ENCODE results near the gene HORMAD2.
A peak's percentile ranks its signal among the peaks of the same experiment; 100 is the strongest.

HORMAD2 gene

GRCh38 chr22:30182815-30183214 is 102.6 kb downstream of the HORMAD2 start:
- H3K4me3 ChIP-seq (ENCODE audit: low read depth, low read length) = no peak overlapping the region
- in situ Hi-C loops (cut with HindIII; ENCODE audit: low sequenced_read_pairs) = no loop called here
- no peak for DNase-seq (ENCODE audit: low read depth, low spot score)
- TF ChIP-seq CTCF (IDR thresholded peaks at IDR 0.05; ENCODE audit: low read depth, low read length) = no peak

DNA sequence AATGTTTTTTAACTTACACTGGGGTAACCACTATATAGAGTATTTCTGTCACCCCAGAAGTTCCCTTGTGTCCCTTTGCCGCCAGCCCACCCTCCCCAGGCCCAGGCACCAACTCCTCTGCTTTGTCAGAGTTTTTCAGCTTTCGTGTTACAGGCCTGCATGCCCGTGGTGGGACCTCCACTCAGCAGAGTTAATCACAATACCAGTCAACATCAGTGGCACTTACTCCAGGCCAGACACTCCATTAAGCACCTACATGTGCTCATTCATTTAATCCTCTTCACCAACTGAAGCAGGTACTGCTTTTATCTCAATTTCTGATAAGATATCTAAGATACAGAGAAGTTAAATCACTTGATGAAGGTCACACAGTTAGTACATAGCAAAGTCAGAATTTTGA is 103.0 kb downstream of the HORMAD2 start:
- DNase-seq (ENCODE audit: low read depth, low spot score) = no peak
- in situ Hi-C loops (cut with HindIII; ENCODE audit: low sequenced_read_pairs) = no loop called here
- TF ChIP-seq CTCF (IDR thresholded peaks at IDR 0.05; ENCODE audit: low read depth, low read length) = no peak
- H3K4me3 ChIP-seq (ENCODE audit: low read depth, low read length) = no peak overlapping the region

- H3K4me3 ChIP-seq (ENCODE audit: low read depth, low read length) = no peak overlapping the region
- peak; percentile 42 for DNase-seq (ENCODE audit: low read depth, low spot score)
- in situ Hi-C loops (cut with HindIII; ENCODE audit: low sequenced_read_pairs) = no loop called here
- TF ChIP-seq CTCF (IDR thresholded peaks at IDR 0.05; ENCODE audit: low read depth, low read length) = no peak
Observed at GRCh38 chr22:30183861-30184278, 103.6 kb downstream of the HORMAD2 start.

- in situ Hi-C loops (cut with HindIII; ENCODE audit: low sequenced_read_pairs) = no loop called here
- no peak overlapping the region for H3K4me3 ChIP-seq (ENCODE audit: low read depth, low read length)
- DNase-seq (ENCODE audit: low read depth, low spot score) = no peak
- no peak for TF ChIP-seq CTCF (IDR thresholded peaks at IDR 0.05; ENCODE audit: low read depth, low read length)
Observed at GRCh38 chr22:30185129-30185528, 104.9 kb downstream of the HORMAD2 start.

DNA sequence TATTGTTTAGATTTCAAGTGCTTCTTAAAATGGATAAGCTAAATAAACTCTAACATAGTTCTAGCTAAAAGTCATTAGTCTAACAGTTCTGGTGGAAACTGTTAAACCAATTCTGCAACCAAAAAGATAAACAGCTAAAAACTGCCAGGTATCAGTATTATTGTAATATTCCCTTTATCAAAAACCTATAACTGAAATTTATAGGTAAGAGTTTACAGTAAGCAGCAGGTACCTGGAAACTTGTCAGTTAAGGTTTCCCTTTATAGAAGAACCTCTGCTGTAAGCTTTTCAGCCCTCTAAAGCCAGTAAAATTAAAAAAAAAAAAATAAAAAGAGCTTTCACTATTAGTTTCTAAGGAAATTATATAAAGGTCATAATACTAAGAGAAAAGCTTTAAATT is 105.3 kb downstream of the HORMAD2 start:
- in situ Hi-C loops (cut with HindIII; ENCODE audit: low sequenced_read_pairs) = no loop called here
- no peak for TF ChIP-seq CTCF (IDR thresholded peaks at IDR 0.05; ENCODE audit: low read depth, low read length)
- DNase-seq (ENCODE audit: low read depth, low spot score) = no peak
- H3K4me3 ChIP-seq (ENCODE audit: low read depth, low read length) = no peak overlapping the region

DNA sequence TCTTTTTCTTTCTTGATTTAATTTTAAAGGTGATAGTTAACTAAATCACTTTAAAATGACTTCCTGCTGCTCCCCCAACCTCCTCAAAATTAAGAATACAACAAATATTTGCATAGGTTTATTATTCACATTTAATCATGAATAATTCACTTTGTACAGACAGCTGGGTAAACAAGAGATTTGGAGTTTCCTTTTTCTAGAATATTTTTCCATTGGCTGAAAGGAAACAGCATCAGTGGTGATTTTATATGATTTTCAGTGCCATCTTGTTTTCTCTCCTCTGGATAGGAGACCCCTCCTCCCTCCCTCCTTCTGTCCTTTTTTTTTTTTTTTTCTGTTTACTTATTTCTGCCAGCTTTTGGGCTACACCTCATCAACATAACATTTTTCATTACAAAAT is 105.8 kb downstream of the HORMAD2 start:
- TF ChIP-seq CTCF (IDR thresholded peaks at IDR 0.05; ENCODE audit: low read depth, low read length) = no peak
- in situ Hi-C loops (cut with HindIII; ENCODE audit: low sequenced_read_pairs) = no loop called here
- DNase-seq (ENCODE audit: low read depth, low spot score) = no peak
- H3K4me3 ChIP-seq (ENCODE audit: low read depth, low read length) = no peak overlapping the region

DNA sequence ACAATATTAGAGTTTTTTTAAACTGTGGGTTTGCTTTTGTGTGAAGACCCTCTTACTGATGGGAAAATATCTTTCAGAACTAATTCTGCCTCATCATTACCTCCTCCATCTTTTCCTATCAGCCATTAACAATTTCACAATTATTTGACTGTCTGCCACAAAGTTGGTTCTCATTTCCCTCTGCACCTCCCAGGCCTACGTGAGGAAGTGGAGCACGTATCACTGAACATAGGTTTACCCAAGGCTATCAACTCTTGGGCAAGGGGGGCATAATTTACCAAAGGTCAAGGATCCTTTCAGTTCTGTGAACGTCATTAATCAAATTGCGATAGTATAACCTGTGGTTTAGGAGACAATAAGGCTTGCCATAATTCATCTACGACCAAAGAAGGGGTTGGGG is 106.2 kb downstream of the HORMAD2 start:
- in situ Hi-C loops (cut with HindIII; ENCODE audit: low sequenced_read_pairs) = no loop called here
- TF ChIP-seq CTCF (IDR thresholded peaks at IDR 0.05; ENCODE audit: low read depth, low read length) = no peak
- no peak overlapping the region for H3K4me3 ChIP-seq (ENCODE audit: low read depth, low read length)
- no peak for DNase-seq (ENCODE audit: low read depth, low spot score)

All from astrocyte of the spinal cord (primary cell).